ENCODE data around the gene PLEKHM3.

Gene PLEKHM3

DNA sequence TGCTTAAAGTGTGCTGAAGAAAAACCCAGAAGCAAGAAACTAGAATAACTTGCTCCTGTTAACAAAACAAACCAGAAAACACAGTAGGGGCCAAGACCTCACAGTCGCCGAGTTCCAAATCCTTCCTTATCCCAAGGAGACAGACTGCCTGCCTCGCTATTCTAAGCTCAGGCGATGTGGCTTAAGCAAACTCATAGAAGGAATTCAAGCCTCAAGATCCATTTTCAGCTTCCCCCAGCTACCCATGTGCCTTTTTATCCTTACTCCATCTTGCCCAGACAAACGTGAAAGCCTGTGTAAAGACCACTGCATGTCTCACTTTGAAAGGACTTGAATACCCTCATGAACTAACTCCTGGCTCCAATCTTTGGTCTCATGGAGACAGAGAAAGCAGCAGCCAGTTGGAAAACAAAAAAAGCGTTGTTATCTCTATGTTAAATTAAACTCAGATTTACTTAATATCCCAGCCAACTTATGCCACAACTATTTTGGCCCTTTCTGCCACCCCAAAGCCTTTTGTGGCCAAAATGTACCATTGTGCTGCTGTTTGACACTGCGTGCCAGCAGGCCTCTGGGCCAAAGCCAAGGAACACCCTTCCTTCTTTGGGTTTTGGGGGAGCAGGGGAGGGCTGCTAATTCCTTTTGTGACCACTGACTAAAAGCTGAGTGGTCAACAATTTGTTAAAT lies 132.5 kb downstream of the PLEKHM3 start:
- no peak for DNase-seq (ENCODE audit: low spot score)

DNA sequence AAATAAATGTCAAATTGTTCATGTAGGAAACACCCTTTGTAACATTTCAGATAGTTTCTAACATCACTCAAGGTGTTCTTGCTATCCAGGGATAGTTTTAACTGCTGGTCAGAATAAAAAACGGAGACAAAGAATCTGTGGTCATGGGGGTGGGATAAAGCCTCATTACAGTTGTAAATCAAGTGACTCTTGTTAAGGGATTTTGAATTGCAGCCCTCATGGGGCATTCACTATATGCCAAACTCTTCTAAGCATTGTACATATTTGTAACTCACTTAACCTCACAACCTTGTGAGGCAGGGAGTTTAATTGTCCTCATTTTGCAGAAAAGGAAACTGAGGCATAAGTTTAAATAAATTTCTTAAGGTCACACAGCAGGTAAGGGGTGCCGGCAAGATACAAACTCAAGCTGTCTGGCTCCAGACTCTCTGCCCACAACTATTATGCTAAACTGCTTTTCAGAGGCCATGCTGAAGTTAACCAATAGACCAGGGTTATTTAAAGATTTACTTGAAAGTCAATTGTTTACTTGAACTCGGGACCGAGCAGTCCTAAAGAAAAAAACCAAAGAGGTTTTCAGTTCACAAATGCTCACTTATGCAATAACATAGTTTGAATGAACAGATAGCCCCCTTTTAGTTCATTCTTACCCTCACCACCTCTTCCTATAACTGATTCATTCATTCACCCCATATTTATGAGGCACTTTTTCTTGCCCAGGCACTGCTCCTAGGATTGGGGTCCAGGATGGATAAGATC lies 134.1 kb downstream of the PLEKHM3 start:
- DNase-seq (ENCODE audit: low spot score), result no peak

DNA sequence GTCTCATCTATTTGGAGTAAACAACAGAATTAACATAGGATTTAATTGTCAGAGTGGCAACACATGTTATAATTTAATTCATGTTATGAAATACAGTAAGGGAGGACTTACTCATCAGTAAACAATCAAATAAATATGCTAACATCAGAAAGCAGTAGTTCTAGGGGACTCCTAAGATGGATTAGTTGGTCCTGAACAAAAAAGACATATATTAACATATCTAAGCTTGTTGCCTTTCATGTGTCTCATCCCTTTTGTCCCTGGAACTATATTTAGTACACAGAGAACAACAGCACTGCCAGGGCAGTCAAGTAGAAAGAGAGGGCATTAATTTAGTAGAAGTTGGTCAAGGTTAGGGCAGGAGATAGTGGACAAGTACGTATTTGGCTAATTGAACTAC lies 137.8 kb downstream of the PLEKHM3 start:
- no peak for DNase-seq (ENCODE audit: low spot score)

DNA sequence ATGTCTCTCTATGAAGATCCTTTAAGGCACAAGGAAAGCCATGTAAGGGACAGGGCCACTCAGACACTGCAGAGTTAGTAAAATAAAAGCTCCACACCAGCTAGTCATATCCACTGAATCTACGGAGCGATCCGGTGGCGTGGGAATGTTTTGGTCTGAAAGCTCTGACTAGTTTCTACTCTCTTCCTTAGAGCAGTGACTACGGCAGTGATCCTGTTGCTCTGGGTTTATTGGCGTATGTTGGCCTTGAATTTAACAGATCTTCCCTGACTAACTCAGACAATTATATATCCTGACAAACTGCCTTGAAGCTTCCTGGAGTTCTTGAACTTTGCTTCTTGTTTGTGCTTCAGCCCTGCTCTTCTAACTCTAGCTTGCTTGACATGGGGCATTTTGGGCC lies 140.3 kb downstream of the PLEKHM3 start:
- no peak for DNase-seq (ENCODE audit: low spot score)

DNA sequence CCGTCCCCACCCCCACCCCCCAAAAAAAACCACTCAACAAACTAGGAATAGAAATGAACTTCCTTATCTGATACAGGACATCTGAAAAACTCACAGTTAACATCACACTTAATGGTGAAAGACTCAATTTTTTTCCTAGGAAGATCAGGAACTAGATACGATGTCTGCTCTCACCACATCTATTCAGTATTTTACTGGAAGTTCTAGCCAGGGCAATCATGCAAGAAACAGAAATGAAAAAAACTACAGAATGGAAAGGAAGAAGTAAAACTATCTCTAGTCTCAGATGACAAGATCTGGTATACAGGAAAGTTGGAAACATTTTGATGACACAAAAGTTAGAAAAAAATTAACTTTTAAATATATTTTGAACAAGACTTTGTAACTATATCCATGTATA lies 141.2 kb downstream of the PLEKHM3 start:
- no peak for DNase-seq (ENCODE audit: low spot score)

DNA sequence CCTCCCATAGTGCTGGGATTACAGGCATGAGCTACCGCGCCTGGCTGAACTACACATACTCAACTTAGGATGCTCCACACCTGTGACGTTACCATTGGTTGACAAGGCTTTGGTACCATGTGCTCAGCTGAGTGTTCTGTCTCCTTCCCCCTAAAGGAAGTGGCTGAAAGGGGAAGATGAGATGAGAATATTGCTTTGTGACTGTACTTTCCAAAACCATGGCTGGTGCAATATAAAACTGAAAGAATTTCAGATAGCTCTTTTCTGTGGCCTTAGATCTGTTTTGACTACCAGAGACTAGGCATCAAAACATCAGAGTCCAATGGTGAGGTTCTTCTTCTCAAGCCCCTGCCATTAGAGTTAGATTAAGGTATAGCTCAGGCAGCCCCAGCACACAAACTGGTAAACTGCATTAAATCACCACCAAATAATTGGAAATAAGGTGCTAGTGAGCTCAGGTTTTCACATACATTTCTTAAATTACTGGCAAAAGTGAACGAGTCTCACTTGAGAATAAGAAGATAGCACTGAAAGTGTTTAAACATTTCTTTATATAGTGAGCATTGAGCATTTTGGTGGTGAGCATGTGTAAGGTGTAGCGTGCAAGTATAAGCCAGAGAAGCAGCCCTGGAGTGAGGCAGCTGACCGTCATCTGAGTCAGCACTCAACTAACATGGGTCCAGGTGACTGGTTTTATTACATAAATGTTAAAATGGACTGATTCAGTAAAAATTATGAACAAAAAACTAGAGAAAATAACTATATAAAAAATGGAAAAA lies 142.1 kb downstream of the PLEKHM3 start:
- DNase-seq (ENCODE audit: low spot score), result no peak

DNA sequence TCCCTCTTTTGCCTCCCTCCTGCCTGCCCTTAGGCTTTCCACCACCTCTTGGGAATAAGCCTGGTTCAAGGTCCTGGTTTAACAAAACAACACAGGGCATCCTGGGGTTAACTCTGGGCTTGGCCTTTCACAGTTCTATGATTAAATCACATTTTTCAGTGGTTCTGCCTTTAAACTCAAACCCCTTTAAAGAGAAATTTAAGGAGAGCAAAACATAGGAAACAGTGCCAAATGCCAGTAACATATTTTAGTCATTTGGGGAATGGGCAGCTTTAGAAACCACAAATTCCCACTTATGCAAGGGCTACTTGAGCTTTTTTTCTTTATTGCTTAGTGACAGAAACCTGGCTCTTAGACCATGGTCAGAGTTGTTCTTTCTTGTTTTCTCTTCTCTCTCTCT lies 143.4 kb downstream of the PLEKHM3 start:
- DNase-seq (ENCODE audit: low spot score), result no peak

DNA sequence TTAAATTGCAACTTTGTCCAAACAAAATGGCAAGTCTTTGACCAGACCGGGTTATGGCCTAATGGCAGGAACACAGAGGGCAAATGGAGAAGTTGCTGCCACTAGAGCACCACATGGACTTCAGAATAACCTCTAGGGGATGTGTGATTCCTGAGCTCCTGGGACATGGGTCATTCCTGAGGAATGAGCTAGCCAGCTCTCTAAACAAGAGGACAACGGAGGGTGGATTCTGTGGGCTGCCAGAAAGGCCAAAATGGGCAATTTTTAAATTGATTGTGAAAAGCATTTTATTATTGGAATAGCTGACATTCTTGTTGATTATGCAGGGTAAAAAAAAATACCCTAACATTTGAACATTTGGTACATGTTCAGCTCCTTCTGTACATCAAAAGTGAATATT lies 145.8 kb downstream of the PLEKHM3 start:
- no peak for DNase-seq (ENCODE audit: low spot score)

DNA sequence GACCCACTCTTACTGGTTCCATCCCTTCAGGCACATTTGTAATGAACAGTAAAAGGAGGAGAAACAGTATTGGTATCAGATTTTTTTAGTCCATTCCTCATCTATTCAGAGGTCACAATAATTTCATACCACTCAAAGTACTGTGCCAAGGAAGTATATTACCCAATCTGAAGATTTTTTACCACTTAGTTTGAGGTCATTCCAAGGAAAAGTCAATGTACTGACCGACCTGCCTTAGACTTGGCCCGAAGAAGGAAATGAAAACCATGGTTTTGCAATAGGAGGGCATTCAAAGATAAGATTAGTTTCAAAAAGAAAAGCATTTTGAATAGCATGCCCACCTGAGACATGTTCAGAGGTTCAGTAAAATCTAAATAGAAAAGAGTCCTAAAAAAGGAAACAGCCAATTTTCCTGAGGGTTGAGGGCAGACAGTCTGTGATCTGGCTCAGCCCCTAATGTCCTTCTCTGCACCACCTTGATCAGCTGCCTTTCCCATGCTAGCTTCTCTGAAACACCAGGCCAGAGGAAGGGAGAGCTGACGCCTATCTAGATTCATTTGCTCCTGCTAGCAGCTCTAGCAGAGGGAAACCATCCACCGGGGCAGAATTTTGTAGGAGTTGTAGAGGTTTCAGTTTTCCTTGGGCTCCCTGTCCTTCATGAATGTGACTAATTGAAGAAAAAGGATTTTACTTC lies 148.3 kb downstream of the PLEKHM3 start:
- DNase-seq (ENCODE audit: low spot score), result no peak

DNA sequence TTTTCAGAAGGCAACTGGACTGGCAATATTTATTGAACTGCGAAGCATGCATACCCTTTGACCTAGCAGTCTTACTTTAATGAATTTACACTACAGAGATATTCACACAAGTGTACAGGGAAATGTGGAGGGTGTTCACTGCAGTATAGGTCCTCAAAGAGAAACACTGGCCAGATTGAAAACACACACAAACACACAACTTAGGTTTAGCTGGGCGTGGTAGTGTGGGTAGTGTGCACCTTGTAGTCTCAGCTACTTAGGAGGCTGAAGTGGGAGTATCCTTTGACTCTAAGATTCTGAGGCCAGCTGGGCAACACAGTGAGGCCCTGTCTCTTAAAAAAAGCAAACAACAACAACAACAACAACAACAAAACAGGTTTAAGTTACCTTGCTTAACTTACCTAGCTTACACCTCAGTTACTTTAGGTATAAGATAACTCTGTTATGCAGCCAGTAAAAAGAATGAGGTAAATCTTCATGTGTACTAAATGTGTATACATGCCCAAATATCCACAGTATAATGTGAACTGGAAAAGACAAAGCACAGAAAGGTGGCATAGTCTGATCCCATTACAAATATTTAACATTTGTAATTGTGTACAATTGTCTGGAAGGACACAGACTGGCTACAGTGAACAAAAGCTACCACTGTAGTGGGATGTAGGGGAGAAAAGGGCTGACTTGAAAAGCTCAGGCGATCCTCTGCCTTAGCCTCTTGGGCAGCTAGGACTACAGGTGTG lies 149.7 kb downstream of the PLEKHM3 start:
- DNase-seq (ENCODE audit: low spot score), result no peak

DNA sequence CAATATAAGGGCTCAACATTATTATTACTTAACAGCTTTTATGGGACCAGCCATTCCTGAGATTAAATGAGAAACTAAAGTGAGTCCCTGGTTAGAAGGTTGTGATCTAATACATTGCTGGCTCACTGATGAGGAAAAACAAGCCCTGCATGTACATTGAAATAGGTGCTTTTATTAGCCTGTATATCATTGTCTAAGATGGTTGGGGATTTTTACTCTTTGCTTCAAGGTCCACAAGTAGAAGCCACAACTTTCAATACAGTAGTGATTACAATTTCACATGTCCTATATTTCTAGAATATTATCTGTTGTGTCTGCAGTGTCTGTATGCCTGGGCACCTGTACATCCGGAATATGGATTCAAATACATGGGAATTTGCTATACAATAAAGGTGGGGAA lies 151.5 kb downstream of the PLEKHM3 start:
- DNase-seq (ENCODE audit: low spot score), result no peak

DNA sequence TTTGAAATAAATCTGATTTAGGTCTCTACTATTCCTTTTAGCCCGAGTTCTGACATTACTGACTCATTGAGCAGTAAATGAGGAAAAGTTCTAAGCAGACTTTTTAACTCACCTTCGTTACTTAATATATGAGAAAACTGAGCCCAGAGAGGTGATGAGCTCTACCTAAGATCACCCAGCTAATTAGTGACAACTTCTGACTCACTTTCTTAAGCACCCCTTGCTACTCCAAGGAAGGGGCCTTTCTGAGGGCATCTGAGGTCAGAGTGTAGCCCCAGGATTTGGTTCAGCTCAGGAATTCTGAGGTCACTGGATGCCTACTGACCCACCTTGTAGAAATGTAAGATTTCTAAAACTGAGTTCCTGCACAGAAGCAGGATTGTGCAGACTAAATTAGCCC lies 153.4 kb downstream of the PLEKHM3 start:
- DNase-seq (ENCODE audit: low spot score), result no peak

DNA sequence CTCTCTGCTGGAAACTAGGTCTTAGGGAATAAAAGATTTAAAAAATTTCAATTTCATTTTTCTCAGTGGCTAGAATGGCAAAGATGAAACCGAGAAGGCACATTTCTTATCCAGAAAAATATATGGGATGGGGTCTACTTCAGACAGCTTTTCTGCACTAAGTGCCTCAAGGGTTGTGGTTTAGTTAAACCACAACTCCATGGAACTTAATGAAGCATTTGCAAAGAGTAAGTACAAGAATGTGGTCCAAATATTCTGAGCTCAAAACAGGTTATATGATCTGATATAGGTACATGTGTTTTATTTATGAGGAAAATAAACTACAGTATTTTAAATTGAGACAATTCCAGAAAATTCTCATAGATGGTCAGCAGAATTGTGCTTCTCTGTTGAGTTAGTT lies 153.8 kb downstream of the PLEKHM3 start:
- no peak for DNase-seq (ENCODE audit: low spot score)

DNA sequence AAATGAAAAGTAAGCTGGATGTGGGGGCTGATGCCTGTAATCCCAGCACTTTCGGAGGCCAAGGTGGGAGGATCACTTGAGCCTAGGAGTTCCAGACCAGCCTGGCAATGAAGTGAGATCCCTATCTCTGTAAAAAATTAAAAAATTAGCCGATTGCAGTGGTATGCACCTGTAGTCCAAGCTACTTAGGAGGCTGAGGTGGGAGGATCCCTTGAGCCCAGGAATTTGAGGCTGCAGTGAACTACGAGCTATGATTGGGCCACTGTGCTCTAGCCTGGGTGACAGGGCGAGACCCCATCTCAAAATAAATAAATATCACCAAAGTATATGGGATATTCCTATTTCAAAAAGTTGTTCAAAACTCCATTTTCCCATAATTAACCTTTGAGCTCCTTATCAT lies 154.5 kb downstream of the PLEKHM3 start:
- no peak for DNase-seq (ENCODE audit: low spot score)

DNA sequence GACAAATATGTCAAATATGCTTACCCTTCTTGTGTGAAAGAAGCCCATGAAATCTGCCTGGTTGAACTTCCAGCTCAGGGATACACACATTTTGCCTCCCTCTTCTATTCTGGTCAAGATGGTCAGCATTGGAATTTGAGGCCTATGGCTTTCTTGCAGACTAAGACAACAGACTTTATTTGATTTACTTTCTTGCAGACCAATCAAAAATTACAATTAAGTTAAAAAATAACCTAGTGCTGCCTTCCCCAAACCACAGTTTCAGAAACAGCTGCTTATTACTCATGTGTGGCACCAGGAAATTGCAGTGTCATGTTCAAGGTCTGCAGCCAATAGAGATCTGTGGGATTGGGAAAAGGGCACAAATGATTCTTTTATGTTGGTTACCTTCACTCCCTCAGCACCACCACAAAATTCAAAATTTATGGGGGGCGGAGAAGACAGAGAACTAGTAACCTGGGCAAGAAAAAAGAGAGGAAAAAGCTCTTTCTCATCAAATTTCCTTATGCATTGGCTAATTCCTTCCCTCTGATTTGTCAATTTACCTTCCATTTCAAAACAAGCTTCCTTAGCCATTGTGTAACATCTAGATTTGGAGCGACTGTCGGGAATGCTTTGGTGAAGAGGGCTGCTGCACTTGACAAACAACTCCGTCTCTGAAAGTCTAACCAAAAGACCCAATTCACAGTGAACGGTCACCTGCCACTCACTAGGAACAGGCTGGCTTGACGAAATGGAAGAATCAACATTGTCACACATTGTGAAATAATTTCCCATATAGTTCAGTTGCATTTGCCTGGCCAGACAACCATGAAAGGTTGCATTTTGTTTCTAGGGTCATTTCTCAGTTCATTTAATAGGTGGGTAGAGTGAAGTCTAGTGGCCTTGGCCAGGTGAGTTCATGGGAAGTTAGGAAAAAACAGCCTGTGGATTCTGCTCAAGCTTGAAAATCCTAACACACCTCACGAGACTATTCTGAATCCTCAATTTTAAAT lies 155.2 kb downstream of the PLEKHM3 start:
- DNase-seq (ENCODE audit: low spot score), result no peak

DNA sequence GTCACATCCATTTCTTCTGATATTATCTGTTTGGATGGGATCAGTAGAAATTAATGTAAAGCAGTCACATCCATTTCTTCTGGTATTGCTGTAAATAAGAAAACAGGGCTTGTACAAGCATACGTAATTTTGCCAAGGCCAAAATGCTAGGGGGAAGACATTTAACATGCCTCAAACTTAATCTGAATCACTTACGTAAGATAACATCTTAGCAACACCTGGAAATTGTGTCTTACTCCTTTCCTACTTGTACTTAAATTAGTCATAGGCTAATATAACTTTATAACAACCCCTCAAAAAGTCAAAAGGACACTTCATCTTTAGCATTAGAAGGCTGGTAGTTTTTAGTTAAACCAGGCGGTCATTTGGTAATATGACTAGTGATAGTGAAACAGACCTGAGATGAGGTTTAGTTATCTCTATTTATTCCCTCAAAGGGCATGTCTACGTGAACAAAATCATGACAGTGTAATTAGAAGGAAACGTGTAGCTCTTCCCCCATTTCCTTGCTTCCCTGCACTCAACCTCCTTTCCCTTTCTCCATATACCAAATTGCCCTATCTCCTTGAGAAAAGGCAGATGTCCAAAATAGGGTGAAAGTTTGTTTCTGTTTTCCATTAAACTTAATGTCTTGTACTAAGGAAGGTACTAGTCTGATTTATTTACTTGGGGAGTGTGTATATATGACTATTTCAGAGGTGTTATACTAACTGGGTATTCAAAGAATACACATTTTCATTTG lies 156.3 kb downstream of the PLEKHM3 start:
- DNase-seq (ENCODE audit: low spot score), result no peak

DNA sequence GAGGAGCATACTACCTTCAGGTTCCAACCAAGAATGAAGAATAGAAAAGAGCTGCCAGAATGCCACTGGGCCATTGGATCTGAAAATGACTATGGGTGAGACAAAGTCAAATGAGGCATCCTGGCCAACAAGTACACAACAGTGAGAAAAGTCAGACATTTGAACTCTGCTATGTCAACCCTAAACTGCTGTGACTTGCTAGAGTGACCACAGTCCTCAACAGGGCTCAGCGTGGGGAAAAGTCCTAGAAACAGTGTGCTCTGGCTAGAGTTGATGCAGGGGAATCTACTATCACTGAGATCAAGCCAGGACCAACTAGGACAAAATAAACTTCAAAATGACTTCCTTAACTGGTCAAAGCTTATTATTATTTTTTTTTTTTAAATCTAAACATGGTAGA lies 157.4 kb downstream of the PLEKHM3 start:
- DNase-seq (ENCODE audit: low spot score), result no peak

DNA sequence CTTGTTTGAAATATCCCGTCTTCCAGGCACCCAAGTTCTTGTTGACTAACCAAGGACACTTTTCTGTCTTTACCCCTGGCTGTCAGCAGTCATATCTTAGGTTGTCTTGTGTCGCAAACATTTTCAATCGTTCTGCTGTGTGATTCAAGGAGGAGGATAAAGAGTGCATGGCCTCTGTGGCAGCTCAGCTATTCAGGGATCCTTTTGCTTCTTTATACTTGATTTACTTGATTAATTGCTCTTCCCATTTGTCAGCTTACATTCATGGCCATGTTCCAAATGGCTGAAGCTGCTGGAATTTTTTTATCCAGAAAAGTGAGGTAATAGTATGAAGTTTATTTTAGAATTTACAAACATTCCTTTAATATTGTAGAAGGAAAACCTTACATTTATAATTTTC lies 158.3 kb downstream of the PLEKHM3 start:
- DNase-seq (ENCODE audit: low spot score), result no peak

DNA sequence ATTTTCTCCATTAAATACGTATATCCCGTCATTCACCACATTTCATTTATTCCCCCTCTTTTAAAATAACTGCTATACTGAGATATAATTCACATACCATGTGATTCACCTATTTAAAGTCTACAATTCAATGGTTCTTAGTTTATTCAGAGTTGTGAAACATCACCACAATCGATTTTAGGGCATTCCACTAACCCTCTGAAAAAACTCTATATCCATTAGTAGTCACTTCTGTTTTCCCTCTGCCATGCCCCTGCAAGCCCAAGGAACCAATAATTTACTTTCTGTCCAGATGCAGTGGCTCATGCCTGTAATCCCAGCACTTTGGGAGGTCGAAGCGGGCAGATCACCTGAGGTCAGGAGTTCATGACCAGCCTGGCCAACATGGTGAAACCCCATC lies 160.1 kb downstream of the PLEKHM3 start:
- DNase-seq (ENCODE audit: low spot score), result no peak

DNA sequence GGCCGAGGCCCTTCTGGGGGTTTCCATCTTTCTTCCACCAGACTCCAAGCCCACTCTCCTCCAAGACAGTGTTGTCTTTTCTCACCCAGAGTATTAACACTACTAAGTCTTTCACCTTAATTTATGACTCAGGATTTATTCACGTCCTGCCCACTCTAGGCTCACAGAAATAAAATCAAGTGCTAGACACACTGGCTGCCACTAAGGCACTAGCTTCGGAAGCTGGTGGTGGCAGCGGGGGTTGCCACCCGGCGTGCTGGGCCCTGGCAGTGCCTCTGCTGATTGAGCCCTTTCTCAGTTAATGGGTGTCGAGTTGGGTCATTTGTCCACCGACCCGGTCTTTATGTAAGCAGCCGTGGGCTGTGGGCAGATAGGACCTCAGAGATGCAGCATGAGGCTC lies 162.0 kb downstream of the PLEKHM3 start:
- no peak for DNase-seq (ENCODE audit: low spot score)

Data from CD4-positive, alpha-beta T cell treated with Interleukin-6 at 100 ng/mL for 8 hours (primary cell).